ENCODE measurements around the gene ANO6. TPM values are rescaled to one million over a fixed set of nuclear protein-coding genes. Genes with fewer than 3 reads are reported as not detected.

Gene ANO6
- polyA plus RNA-seq, 4 donors = 19.9 to 63.3 (median 29.8) TPM

GRCh38 chr12:45204757-45205156, 11.1 kb upstream of the ANO6 start:
- H3K27ac ChIP-seq (ENCODE audit: low read depth in 1 of 3, low read length in 2 of 3) = no peak overlapping the region
- H3K9me3 ChIP-seq (ENCODE audit: control insufficient read depth in 2 of 2, insufficient read depth in 1 of 2, low read depth in 1 of 2, low read length in 1 of 2) = no peaks in the 10 kb centered on the region
- H3K27me3 ChIP-seq (ENCODE audit: control insufficient read depth in 3 of 3, insufficient read depth in 3 of 3, low read length in 3 of 3) = no peaks in the 10 kb centered on the region
- DNase-seq (no peak), FAIRE-seq (no peak)
- WGBS, 3 donors = 93 to 99% (median 99%) methylated on average over 3 of the region's 3 CpGs
- peaks cover 4 to 22% (median 6%) of the 10 kb centered on the region in 3 donors for H3K4me1 ChIP-seq (ENCODE audit: control insufficient read depth in 3 of 3, insufficient read depth in 2 of 3, low read depth in 1 of 3, low read length in 2 of 3)
- H3K36me3 ChIP-seq (ENCODE audit: control insufficient read depth in 3 of 3, insufficient read depth in 2 of 3, low read depth in 1 of 3, low read length in 3 of 3) = no peaks in the 10 kb centered on the region
- no peak overlapping the region for H3K4me3 ChIP-seq (ENCODE audit: low read depth in 1 of 3, low read length in 3 of 3)

- FAIRE-seq (no peak), DNase-seq (no peak)
- H3K4me3 ChIP-seq (ENCODE audit: low read depth in 1 of 3, low read length in 3 of 3) = no peak overlapping the region
- 82 to 98% (median 92%) methylated on average over 4 of the region's 4 CpGs for WGBS, 3 donors
- H3K27me3 ChIP-seq (ENCODE audit: control insufficient read depth in 3 of 3, insufficient read depth in 3 of 3, low read length in 3 of 3) = no peaks in the 10 kb centered on the region
- H3K9me3 ChIP-seq (ENCODE audit: control insufficient read depth in 2 of 2, insufficient read depth in 1 of 2, low read depth in 1 of 2, low read length in 1 of 2) = no peaks in the 10 kb centered on the region
- H3K27ac ChIP-seq (ENCODE audit: low read depth in 1 of 3, low read length in 2 of 3) = no peak overlapping the region
- H3K4me1 ChIP-seq (ENCODE audit: control insufficient read depth in 3 of 3, insufficient read depth in 2 of 3, low read depth in 1 of 3, low read length in 2 of 3) = peaks cover 4 to 16% (median 6%) of the 10 kb centered on the region in 3 donors
- no peaks in the 10 kb centered on the region for H3K36me3 ChIP-seq (ENCODE audit: control insufficient read depth in 3 of 3, insufficient read depth in 2 of 3, low read depth in 1 of 3, low read length in 3 of 3)
Measured at GRCh38 chr12:45205165-45205825, 10.6 kb upstream of the ANO6 start.

GRCh38 chr12:45208604-45209487, 7.0 kb upstream of the ANO6 start:
- FAIRE-seq (no peak), DNase-seq (no peak)
- WGBS, 3 donors = 83 to 85% (median 85%) methylated on average over 9 of the region's 9 CpGs
- Histone ChIP-seq H3K36me3 (ENCODE audit: control insufficient read depth in 3 of 3, insufficient read depth in 2 of 3, low read depth in 1 of 3, low read length in 3 of 3) (no peaks in the 10 kb centered on the region), H3K27me3 (ENCODE audit: control insufficient read depth in 3 of 3, insufficient read depth in 3 of 3, low read length in 3 of 3) (no peaks in the 10 kb centered on the region), H3K4me3 (ENCODE audit: low read depth in 1 of 3, low read length in 3 of 3) (no peak overlapping the region), H3K9me3 (ENCODE audit: control insufficient read depth in 2 of 2, insufficient read depth in 1 of 2, low read depth in 1 of 2, low read length in 1 of 2) (no peaks in the 10 kb centered on the region), H3K4me1 (ENCODE audit: control insufficient read depth in 3 of 3, insufficient read depth in 2 of 3, low read depth in 1 of 3, low read length in 2 of 3) (no peaks in the 10 kb centered on the region), H3K27ac (ENCODE audit: low read depth in 1 of 3, low read length in 2 of 3) (no peak overlapping the region)

GRCh38 chr12:45209784-45210183, 6.1 kb upstream of the ANO6 start:
- no peaks in the 10 kb centered on the region for H3K36me3 ChIP-seq (ENCODE audit: control insufficient read depth in 3 of 3, insufficient read depth in 2 of 3, low read depth in 1 of 3, low read length in 3 of 3)
- 83 to 93% (median 88%) methylated on average over 2 of the region's 2 CpGs for WGBS, 3 donors
- no peak overlapping the region for H3K4me3 ChIP-seq (ENCODE audit: low read depth in 1 of 3, low read length in 3 of 3)
- no peak for FAIRE-seq
- no peaks in the 10 kb centered on the region for H3K27me3 ChIP-seq (ENCODE audit: control insufficient read depth in 3 of 3, insufficient read depth in 3 of 3, low read length in 3 of 3)
- no peak for DNase-seq
- H3K4me1 ChIP-seq (ENCODE audit: control insufficient read depth in 3 of 3, insufficient read depth in 2 of 3, low read depth in 1 of 3, low read length in 2 of 3) = no peaks in the 10 kb centered on the region
- no peaks in the 10 kb centered on the region for H3K9me3 ChIP-seq (ENCODE audit: control insufficient read depth in 2 of 2, insufficient read depth in 1 of 2, low read depth in 1 of 2, low read length in 1 of 2)
- H3K27ac ChIP-seq (ENCODE audit: low read depth in 1 of 3, low read length in 2 of 3) = no peak overlapping the region

- DNase-seq (no peak), FAIRE-seq (no peak)
- H3K36me3 ChIP-seq (ENCODE audit: control insufficient read depth in 3 of 3, insufficient read depth in 2 of 3, low read depth in 1 of 3, low read length in 3 of 3) = no peaks in the 10 kb centered on the region
- 91 to 95% (median 93%) methylated on average over 1 of the region's 1 CpG for WGBS, 3 donors
- no peaks in the 10 kb centered on the region for H3K9me3 ChIP-seq (ENCODE audit: control insufficient read depth in 2 of 2, insufficient read depth in 1 of 2, low read depth in 1 of 2, low read length in 1 of 2)
- no peaks in the 10 kb centered on the region for H3K27me3 ChIP-seq (ENCODE audit: control insufficient read depth in 3 of 3, insufficient read depth in 3 of 3, low read length in 3 of 3)
- H3K27ac ChIP-seq (ENCODE audit: low read depth in 1 of 3, low read length in 2 of 3) = no peak overlapping the region
- H3K4me1 ChIP-seq (ENCODE audit: control insufficient read depth in 3 of 3, insufficient read depth in 2 of 3, low read depth in 1 of 3, low read length in 2 of 3) = no peaks in the 10 kb centered on the region
- H3K4me3 ChIP-seq (ENCODE audit: low read depth in 1 of 3, low read length in 3 of 3) = no peak overlapping the region
Measured at GRCh38 chr12:45212064-45212463, 3.8 kb upstream of the ANO6 start.

- no peaks in the 10 kb centered on the region for H3K9me3 ChIP-seq (ENCODE audit: control insufficient read depth in 2 of 2, insufficient read depth in 1 of 2, low read depth in 1 of 2, low read length in 1 of 2)
- WGBS, 3 donors = 93 to 100% (median 97%) methylated on average over 1 of the region's 1 CpG
- no peak overlapping the region for H3K27ac ChIP-seq (ENCODE audit: low read depth in 1 of 3, low read length in 2 of 3)
- H3K4me3 ChIP-seq (ENCODE audit: low read depth in 1 of 3, low read length in 3 of 3) = no peak overlapping the region
- H3K27me3 ChIP-seq (ENCODE audit: control insufficient read depth in 3 of 3, insufficient read depth in 3 of 3, low read length in 3 of 3) = no peaks in the 10 kb centered on the region
- H3K36me3 ChIP-seq (ENCODE audit: control insufficient read depth in 3 of 3, insufficient read depth in 2 of 3, low read depth in 1 of 3, low read length in 3 of 3) = no peaks in the 10 kb centered on the region
- peaks cover 0 to 1% (median 0%) of the 10 kb centered on the region in 3 donors for H3K4me1 ChIP-seq (ENCODE audit: control insufficient read depth in 3 of 3, insufficient read depth in 2 of 3, low read depth in 1 of 3, low read length in 2 of 3)
- FAIRE-seq = no peak
- DNase-seq = no peak
Measured at GRCh38 chr12:45213107-45213506, 2.8 kb upstream of the ANO6 start.

GRCh38 chr12:45214071-45214470, 1.8 kb upstream of the ANO6 start:
- no peak for FAIRE-seq
- H3K9me3 ChIP-seq (ENCODE audit: control insufficient read depth in 2 of 2, insufficient read depth in 1 of 2, low read depth in 1 of 2, low read length in 1 of 2) = no peaks in the 10 kb centered on the region
- DNase-seq = no peak

GRCh38 chr12:45214749-45215418, 1.0 kb upstream of the ANO6 start:
- peaks cover 3 to 16% (median 4%) of the 10 kb centered on the region in 3 donors for H3K4me1 ChIP-seq (ENCODE audit: control insufficient read depth in 3 of 3, insufficient read depth in 2 of 3, low read depth in 1 of 3, low read length in 2 of 3)
- peak overlapping the region in 2 of 3 donors; percentile 92 to 98 for H3K4me3 ChIP-seq (ENCODE audit: low read depth in 1 of 3, low read length in 3 of 3)
- no peaks in the 10 kb centered on the region for H3K9me3 ChIP-seq (ENCODE audit: control insufficient read depth in 2 of 2, insufficient read depth in 1 of 2, low read depth in 1 of 2, low read length in 1 of 2)
- H3K36me3 ChIP-seq (ENCODE audit: control insufficient read depth in 3 of 3, insufficient read depth in 2 of 3, low read depth in 1 of 3, low read length in 3 of 3) = no peaks in the 10 kb centered on the region
- DNase-seq (peak in 1 of 2 donors; percentile 37), FAIRE-seq (no peak)
- WGBS, 3 donors = 16 to 29% (median 22%) methylated on average over 11 of the region's 11 CpGs
- no peaks in the 10 kb centered on the region for H3K27me3 ChIP-seq (ENCODE audit: control insufficient read depth in 3 of 3, insufficient read depth in 3 of 3, low read length in 3 of 3)
- peak overlapping the region; percentile 91 to 99 (median 95) for H3K27ac ChIP-seq (ENCODE audit: low read depth in 1 of 3, low read length in 2 of 3)

More at GRCh38 chr12:45214071-45214470, 1.8 kb upstream of the ANO6 start:
- Histone ChIP-seq H3K27ac (ENCODE audit: low read depth in 1 of 3, low read length in 2 of 3) (no peak overlapping the region), H3K36me3 (ENCODE audit: control insufficient read depth in 3 of 3, insufficient read depth in 2 of 3, low read depth in 1 of 3, low read length in 3 of 3) (no peaks in the 10 kb centered on the region), H3K27me3 (ENCODE audit: control insufficient read depth in 3 of 3, insufficient read depth in 3 of 3, low read length in 3 of 3) (no peaks in the 10 kb centered on the region), H3K4me3 (ENCODE audit: low read depth in 1 of 3, low read length in 3 of 3) (no peak overlapping the region), H3K4me1 (ENCODE audit: control insufficient read depth in 3 of 3, insufficient read depth in 2 of 3, low read depth in 1 of 3, low read length in 2 of 3) (peaks cover 0 to 9% (median 0%) of the 10 kb centered on the region in 3 donors)
